ENCODE results near the gene UPP1. TPM values are rescaled to one million over a fixed set of nuclear protein-coding genes. Genes with fewer than 3 reads are reported as not detected.

Gene UPP1
- total and polyA plus RNA-seq, 2 of the 13 experiments (the other 11 are each of a cell fraction or from before 2014, with no cell fraction given): 5.7 to 9.8 TPM

- no peak for TF ChIP-seq CBFB (CRISPR knock-in tag; IDR thresholded peaks at IDR 0.05)
- no peak for TF ChIP-seq ZNF75D (CRISPR knock-in tag; IDR thresholded peaks at IDR 0.05; ENCODE audit: borderline replicate concordance)
- TF ChIP-seq MIER2 (CRISPR knock-in tag; IDR thresholded peaks at IDR 0.05): no peak
- TF ChIP-seq HOXA5 (CRISPR knock-in tag; IDR thresholded peaks at IDR 0.05): no peak
- no peak for TF ChIP-seq HNF1B (CRISPR knock-in tag; IDR thresholded peaks at IDR 0.05)
Observed at GRCh38 chr7:48113275-48113674, 24.2 kb downstream of the UPP1 start (continued).

GRCh38 chr7:48114115-48114514, 25.1 kb downstream of the UPP1 start:
- Histone ChIP-seq H4K20me1 (ENCODE audit: insufficient read depth, low read length) (no peaks in the 10 kb centered on the region), H3K36me3 (replicated peaks in 1 of 2; ENCODE audit: control insufficient read depth in 1 of 2, insufficient read depth in 2 of 2, low read length in 2 of 2) (0 out of 5 replicates have a peak, but pooled peaks cover 0 to under 1% of the 10 kb centered on the region in 2 experiments), H3K27ac (ENCODE audit: extremely low read length, insufficient read depth, low read length) (no peak overlapping the region), H2AFZ (ENCODE audit: low read length) (no peak overlapping the region), H3K4me2 (ENCODE audit: low read depth, low read length) (no peak overlapping the region), H3K4me3 (replicated peaks in 1 of 3; ENCODE audit: insufficient read depth in 1 of 3, low read depth in 2 of 3, low read length in 3 of 3) (no peak overlapping the region), H3K4me1 (ENCODE audit: insufficient read depth, low read length) (peaks cover 20% of the 10 kb centered on the region), H3K9me3 (ENCODE audit: low read length) (no peaks in the 10 kb centered on the region), H3K27me3 (ENCODE audit: control insufficient read depth in 1 of 2, insufficient read depth in 2 of 2, low read length in 2 of 2) (no peaks in the 10 kb centered on the region), H3K9ac (ENCODE audit: insufficient read depth, low read depth, low read length) (no peak overlapping the region), H3K79me2 (ENCODE audit: insufficient read depth, low read length) (no peaks in the 10 kb centered on the region)
- peak; percentile 25; the same call in 2 of the 3 replicates for ATAC-seq
- in situ Hi-C loops (cut with HindIII; ENCODE audit: extremely low pct_ligation_motif_present, low pct_unique_long_range_greater_than_20kb) (loop anchor here (5.0 to 25.0 kb wide), 3 partner anchors 122 to 852 kb away; no protein-coding TSS in a partner anchor), intact Hi-C loops (cut with micrococcal nuclease; ENCODE audit: unreplicated experiment) (no loop called here)
- BruUV-seq (replicated peaks): no TSS peak
- DNase-seq (ENCODE audit: low spot score): no peak
- FAIRE-seq: no peak
- ChIA-PET POLR2A (no interaction called here), CTCF (ENCODE audit: low intra/inter-chr PET ratio, low total read pairs) (no interaction called here)
- TF ChIP-seq ZNF512 (CRISPR knock-in tag; IDR thresholded peaks at IDR 0.05): no peak
- no peak for TF ChIP-seq ZNF609 (CRISPR knock-in tag; IDR thresholded peaks at IDR 0.05; ENCODE audit: borderline replicate concordance)
- TF ChIP-seq ZNF30 (CRISPR knock-in tag; IDR thresholded peaks at IDR 0.05): no peak
- no peak for TF ChIP-seq TCF7L2 (IDR thresholded peaks at IDR 0.05; ENCODE audit: low read depth, low read length)
- TF ChIP-seq ZNF432 (CRISPR knock-in tag; IDR thresholded peaks at IDR 0.05; ENCODE audit: borderline replicate concordance): no peak
- no peak for TF ChIP-seq NBN (conservative IDR thresholded peaks at IDR 0.05)
- no peak for TF ChIP-seq ARHGAP35 (CRISPR knock-in tag; IDR thresholded peaks at IDR 0.05; ENCODE audit: borderline replicate concordance)
- TF ChIP-seq FOXM1 (CRISPR knock-in tag; IDR thresholded peaks at IDR 0.05): no peak
- TF ChIP-seq ZNF883 (CRISPR knock-in tag; IDR thresholded peaks at IDR 0.05; ENCODE audit: not compliant biosample characterization): no peak
- TF ChIP-seq EHMT2 (IDR thresholded peaks at IDR 0.05; ENCODE audit: borderline replicate concordance, low read depth, low read length): no peak
- 46% methylated on average over 9 of the region's 9 CpGs for WGBS (ENCODE audit: low lambda C conversion rate)

All from HepG2 (cell line).